Astrocyte of the cerebellum (primary cell): ENCODE data around the gene ZNF605.

ENCODE experiments used
- DNase-seq: peaks from one replicate; pipeline ENCODE4 v3.0.0-alpha.2; 2011; ENCODE audit warnings: low read depth
- H3K4me3 ChIP-seq: 2 replicates; pipeline ENCODE4 v1.5.1; 2011; ENCODE audit warnings: mild to moderate bottlenecking, low read depth, low read length, moderate library complexity
- CTCF ChIP-seq: IDR thresholded peaks from 2 replicates; pipeline ENCODE4 v1.5.1; 2012; ENCODE audit warnings: low read length, low read depth, moderate library complexity, mild to moderate bottlenecking; ENCODE audit errors: missing control alignments
- in situ Hi-C: cut with HindIII; loops from 2 replicates; pipeline ENCODE4 v1.10.0; 2017; ENCODE audit warnings: low sequenced_read_pairs

Gene ZNF605

GRCh38 chr12:132872975-132873421 lies 83.1 kb downstream of the ZNF605 start:
- TF ChIP-seq CTCF, result no peak
- no peak for DNase-seq
- no peak overlapping the region for H3K4me3 ChIP-seq
- in situ Hi-C loops, result no loop called here

- DNase-seq, result no peak
- TF ChIP-seq CTCF, result no peak
- no peak overlapping the region for H3K4me3 ChIP-seq
- in situ Hi-C loops, result no loop called here
Observed at GRCh38 chr12:132872073-132872855, 83.8 kb downstream of the ZNF605 start.

- TF ChIP-seq CTCF, result no peak
- no peak for DNase-seq
- no peak overlapping the region for H3K4me3 ChIP-seq
- in situ Hi-C loops, result no loop called here
Observed at GRCh38 chr12:132869551-132869950, 86.6 kb downstream of the ZNF605 start.
